K562 (cell line): ENCODE results near the gene CYP4B1. TPM values are rescaled to one million over a fixed set of nuclear protein-coding genes. Genes with fewer than 3 reads are reported as not detected.

ENCODE experiments used
- ATAC-seq: fragments of 200-7000 bp; cut with Tn5 transposase; 3 replicates; pipeline ENCODE4 v1.9.1; 2020; ENCODE audit warnings: moderate library complexity
- BruUV-seq: library from RNA; stranded (reverse); fragments of 400-500 nt; replicated peaks from 2 replicates; lab custom pipeline; 2021; lab: Mats Ljungman, UMichigan
- CTCF ChIA-PET: fragments of 300-600 bp; formaldehyde crosslinking; extraction: SDS; loops from one replicate; lab custom pipeline; 2021; ENCODE audit warnings: low intra/inter-chr PET ratio; lab: Yijun Ruan, JAX
- POLR2A ChIA-PET: fragments of 300-600, 350-650 bp; sonication (Branson Sonifier 250); formaldehyde crosslinking; extraction: SDS; loops from one replicate; lab custom pipeline; 2021; ENCODE audit warnings: antibody characterized with exemption, inconsistent platforms; lab: Yijun Ruan, JAX
- DNase-seq, 4 experiments: peaks; one replicate each; pipeline versions ENCODE4 v3.0.0 to v3.0.0-alpha.2; 2011 to 2018; ENCODE audit warnings: low spot score in 3 of 4, mixed read lengths in 3 of 4; ENCODE audit errors: extremely low read depth in 1 of 4
- FAIRE-seq: peaks from 2 replicates; lab custom pipeline; 2011; peaks lifted over from hg19 to GRCh38; lab: Jason Lieb, UNC
- H2AFZ ChIP-seq: 2 replicates; pipeline ENCODE4 v1.6.0; 2011; ENCODE audit warnings: low read depth, low read length, control low read depth, inconsistent platforms
- H3K27ac ChIP-seq: fragments of 200-600 bp; 3 replicates; pipeline ENCODE4 v1.8.0; 2011; ENCODE audit warnings: low read depth, mild to moderate bottlenecking, control low read depth, inconsistent platforms, low read length, moderate library complexity, mixed read lengths; ENCODE audit errors: extremely low read depth
- H3K27me3 ChIP-seq, 2 experiments: fragments of 300-600 bp in 1 of 2; 2 replicates in 1 of 2; 3 replicates in 1 of 2; pipeline versions ENCODE4 v1.6.0 to v1.8.0; 2011; ENCODE audit warnings: inconsistent platforms in 2 of 2, low read length in 2 of 2, mild to moderate bottlenecking in 1 of 2, mixed read lengths in 1 of 2, moderate library complexity in 1 of 2; ENCODE audit not compliant: control insufficient read depth in 2 of 2, insufficient read depth in 2 of 2
- H3K36me3 ChIP-seq: fragments of 300-600 bp; 3 replicates; pipeline ENCODE4 v1.8.0; 2011; ENCODE audit warnings: mild to moderate bottlenecking, low read length, inconsistent platforms; ENCODE audit not compliant: control insufficient read depth, insufficient read depth
- H3K4me1 ChIP-seq, 2 experiments: fragments of 200-600 bp in 1 of 2; replicated peaks in 1 of 2; 2 replicates in 1 of 2; 3 replicates in 1 of 2; pipeline versions ENCODE4 v1.5.1 to v1.8.0; 2011; ENCODE audit warnings: inconsistent platforms in 2 of 2, low read length in 2 of 2, mild to moderate bottlenecking in 1 of 2, mixed read lengths in 1 of 2, moderate library complexity in 1 of 2; ENCODE audit not compliant: control insufficient read depth in 2 of 2, insufficient read depth in 2 of 2
- H3K4me2 ChIP-seq: 2 replicates; pipeline ENCODE4 v1.6.1; 2011; ENCODE audit warnings: low read length, control low read depth, inconsistent platforms, mixed read lengths; ENCODE audit not compliant: insufficient read depth
- H3K4me3 ChIP-seq: fragments of 200-600 bp; sonication (generic), shearing (Covaris generic); 2 replicates; pipeline ENCODE4 v1.5.1; 2016; ENCODE audit warnings: control low read depth, inconsistent platforms
- H3K79me2 ChIP-seq: fragments of 200-600 bp; 3 replicates; pipeline ENCODE4 v1.8.0; 2011; ENCODE audit warnings: low read length, inconsistent platforms; ENCODE audit not compliant: control insufficient read depth, insufficient read depth
- H3K9ac ChIP-seq, 2 experiments: 2 replicates each; pipeline versions ENCODE4 v1.6.0 to v1.6.1; 2011; ENCODE audit warnings: low read depth in 2 of 2, low read length in 2 of 2, control low read depth in 1 of 2, inconsistent platforms in 1 of 2, mild to moderate bottlenecking in 1 of 2, mixed read lengths in 1 of 2; ENCODE audit not compliant: insufficient read depth in 1 of 2
- H3K9me1 ChIP-seq: one replicate; pipeline ENCODE4 v1.6.0; 2011; ENCODE audit warnings: inconsistent platforms, mild to moderate bottlenecking, low read length, moderate library complexity; ENCODE audit not compliant: control insufficient read depth, insufficient read depth
- H3K9me3 ChIP-seq: replicated peaks from 2 replicates; pipeline ENCODE4 v1.5.1; 2011; ENCODE audit warnings: low read depth, low read length, inconsistent platforms; ENCODE audit not compliant: control insufficient read depth, insufficient read depth
- H4K20me1 ChIP-seq: replicated peaks from 2 replicates; pipeline ENCODE4 v1.6.1; 2011; ENCODE audit warnings: low read length, inconsistent platforms, mixed read lengths; ENCODE audit not compliant: control insufficient read depth, insufficient read depth
- DIDO1 ChIP-seq: fragments of 450-650 bp; IDR thresholded peaks from 2 replicates; pipeline ENCODE4 v1.6.1; 2016; ENCODE audit warnings: low read depth, missing biosample characterization, missing genetic modification characterization
- FOXJ2 ChIP-seq: fragments of 200-800 bp; sonication (Bioruptor generic); IDR thresholded peaks from 2 replicates; pipeline ENCODE4 v1.6.1; 2016; ENCODE audit warnings: missing genetic modification characterization, missing compliant biosample characterization
- GTF3C2 ChIP-seq: IDR thresholded peaks from 3 replicates; pipeline ENCODE4 v1.6.1; 2011; ENCODE audit warnings: borderline replicate concordance, mild to moderate bottlenecking, moderate library complexity; ENCODE audit not compliant: insufficient read length; ENCODE audit errors: extremely low read depth
- HNRNPL ChIP-seq: fragments of 200-400 bp; formaldehyde crosslinking; IDR thresholded peaks from 2 replicates; pipeline ENCODE4 v1.6.1; 2017; ENCODE audit warnings: low read depth, mild to moderate bottlenecking, low read length
- HOMEZ ChIP-seq: fragments of 250-450 bp; sonication (Bioruptor Pico); IDR thresholded peaks from 2 replicates; pipeline ENCODE4 v1.4.0; 2020; ENCODE audit warnings: mild to moderate bottlenecking, moderate library complexity
- IRF2 ChIP-seq: sonication (generic); formaldehyde crosslinking; IDR thresholded peaks from 2 replicates; pipeline ENCODE4 v1.8.1; 2022; ENCODE audit warnings: mild to moderate bottlenecking, missing genetic modification reagents
- MTA2 ChIP-seq: fragments of 450-650 bp; IDR thresholded peaks from 2 replicates; pipeline ENCODE4 v1.6.1; 2016; ENCODE audit warnings: low read depth
- PCBP1 ChIP-seq: fragments of 200-400 bp; formaldehyde crosslinking; IDR thresholded peaks from 2 replicates; pipeline ENCODE4 v1.6.1; 2018; ENCODE audit warnings: mild to moderate bottlenecking, low read depth, low read length; ENCODE audit not compliant: poor library complexity, severe bottlenecking
- PHF21A ChIP-seq: fragments of 450-650 bp; IDR thresholded peaks from 2 replicates; pipeline ENCODE4 v1.6.1; 2017; ENCODE audit warnings: low read depth, borderline replicate concordance
- PRMT5 ChIP-seq: sonication (generic); formaldehyde crosslinking; IDR thresholded peaks from 2 replicates; pipeline ENCODE4 v1.5.0; 2020; ENCODE audit warnings: missing genetic modification reagents
- SRF ChIP-seq, 2 experiments: fragments of 250-450, 450-650 bp in 1 of 2; sonication (Bioruptor Pico) in 1 of 2; sonication (generic) in 1 of 2; formaldehyde crosslinking; IDR thresholded peaks; 2 replicates each; pipeline versions ENCODE4 v1.5.0 to v1.5.1; 2020 to 2022; ENCODE audit warnings: mild to moderate bottlenecking in 1 of 2, missing genetic modification reagents in 1 of 2
- SRSF7 ChIP-seq: fragments of 200-400 bp; formaldehyde crosslinking; optimal IDR thresholded peaks from 2 replicates; pipeline ENCODE3; 2017; ENCODE audit warnings: mild to moderate bottlenecking, low read depth, low read length
- TAF1 ChIP-seq: IDR thresholded peaks from 2 replicates; pipeline ENCODE4 v1.6.1; 2011; ENCODE audit warnings: mild to moderate bottlenecking, low read length, moderate library complexity; ENCODE audit not compliant: insufficient read depth, control insufficient read depth, severe bottlenecking; ENCODE audit errors: extremely low read depth
- ZFP30 ChIP-seq: fragments of 250-450 bp; sonication (Bioruptor Pico); IDR thresholded peaks from 2 replicates; pipeline ENCODE4 v1.8.0; 2022; ENCODE audit warnings: moderate library complexity, mild to moderate bottlenecking, inconsistent platforms, borderline replicate concordance
- ZNF311 ChIP-seq: fragments of 250-450 bp; sonication (Bioruptor Pico); IDR thresholded peaks from 2 replicates; pipeline ENCODE4 v1.4.0; 2020; ENCODE audit warnings: mild to moderate bottlenecking, moderate library complexity
- ZNF354B ChIP-seq: fragments of 250-450 bp; sonication (Bioruptor Pico); IDR thresholded peaks from 2 replicates; pipeline ENCODE4 v1.4.0; 2020
- ZNF707 ChIP-seq: fragments of 250-450 bp; sonication (Bioruptor Pico); conservative IDR thresholded peaks from 2 replicates; pipeline ENCODE4 v1.8.0; 2022; ENCODE audit warnings: inconsistent platforms, mild to moderate bottlenecking, moderate library complexity
- WGBS: fragments of 100-300 bp; shearing (Covaris generic); methylation state at CpG from one replicate; pipeline ENCODE4 v1.1.6; 2016; ENCODE audit warnings: low coverage, mixed read lengths; ENCODE audit not compliant: insufficient coverage; ENCODE audit errors: missing lambda C conversion rate; 5-methylcytosine and 5-hydroxymethylcytosine counted together
- in situ Hi-C: fragments of 300-500 bp; cut with MboI; formaldehyde crosslinking; loops from 4 replicates; pipeline ENCODE4 v1.15.0; 2018; ENCODE audit warnings: inconsistent platforms, mixed read lengths
- intact Hi-C: fragments of 100-400 bp; cut with micrococcal nuclease; formaldehyde crosslinking; loops from 2 replicates; pipeline ENCODE4 v1.14.2; 2022
- polyA plus RNA-seq, 8 experiments: library from polyadenylated mRNA; depleted of rRNA in 4 of 8; stranded (reverse) in 5 of 8; unstranded in 3 of 8; fragments of >200 nt; fragmentation: Nextera tagmentation in 2 of 8; fragmentation: Illumina TruSeq in 1 of 8; extraction: Ambion mirVana in 2 of 8; extraction: Trizol in 1 of 8; gene quantifications; 2 replicates each; pipeline versions ENCODE4 v1.2.1 to v1.2.3, GENCODE V29; 2011 to 2014; ENCODE audit warnings: inconsistent platforms in 1 of 8, missing spikeins in 1 of 8
- total RNA-seq, 7 experiments: library from RNA; depleted of rRNA in 6 of 7; stranded (reverse); fragments of >200 nt in 6 of 7; fragmentation: Illumina TruSeq in 2 of 7; extraction: Trizol in 2 of 7; gene quantifications; 2 replicates each; pipeline versions ENCODE4 v1.2.1 to v1.2.3, GENCODE V29; 2011 to 2021; ENCODE audit warnings: low replicate concordance in 1 of 7
- TF ChIP-seq, protein P1 (sequence below): fragments of 250-450 bp; sonication (Bioruptor Pico); IDR thresholded peaks from 2 replicates; pipeline ENCODE4 v1.9.0; 2021; ENCODE audit warnings: mild to moderate bottlenecking
- TF ChIP-seq, protein P2 (sequence below): fragments of 450-650 bp; IDR thresholded peaks from 2 replicates; pipeline ENCODE4 v1.6.1; 2016; ENCODE audit warnings: low read depth, mild to moderate bottlenecking, moderate library complexity

CYP4B1 gene
- total and polyA plus RNA-seq, 9 of the 15 experiments (the other 6 are each of a cell fraction or from before 2014, with no cell fraction given): 0.69 TPM; not detected in 8

DNA sequence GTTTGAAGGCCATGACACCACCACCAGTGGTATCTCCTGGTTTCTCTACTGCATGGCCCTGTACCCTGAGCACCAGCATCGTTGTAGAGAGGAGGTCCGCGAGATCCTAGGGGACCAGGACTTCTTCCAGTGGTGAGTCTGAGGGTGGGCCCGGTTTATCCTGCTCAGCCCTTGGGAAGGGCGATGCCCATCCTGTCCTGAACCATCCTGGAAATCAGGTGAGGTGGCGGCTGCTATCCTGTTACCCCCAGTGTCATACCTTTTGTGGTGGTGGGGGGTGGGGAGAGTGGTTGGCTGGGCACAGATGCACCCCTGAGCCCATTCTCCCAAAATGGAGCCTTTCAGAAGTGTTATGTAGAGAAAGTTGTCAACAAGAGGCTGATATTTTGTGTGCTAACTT lies 16.3 kb downstream of the CYP4B1 start:
- ChIA-PET POLR2A (interaction anchor here (1.2 kb wide), 1 partner anchor 17 kb away, joined by 4 read pairs; the partner anchor contains the start of gene CYP4B1), CTCF (no interaction called here)
- ATAC-seq (no peak), FAIRE-seq (no peak), DNase-seq (no peak)
- intact Hi-C loops: no loop called here
- no TSS peak for BruUV-seq
- Histone ChIP-seq H3K27me3 (peaks cover 2 to 22% of the 10 kb centered on the region in 2 experiments; a peak in 4 of 5 replicates), H3K9me1 (no peaks in the 10 kb centered on the region), H3K9me3 (no peaks in the 10 kb centered on the region), H2AFZ (no peak overlapping the region), H3K4me1 (no peaks in the 10 kb centered on the region), H3K9ac (no peak overlapping the region), H3K4me2 (no peak overlapping the region), H3K36me3 (no peaks in the 10 kb centered on the region), H3K79me2 (no peaks in the 10 kb centered on the region), H3K27ac (no peak overlapping the region), H3K4me3 (no peak overlapping the region), H4K20me1 (peaks cover 6% of the 10 kb centered on the region; the same call in 1 of the 2 replicates)
- 0% methylated on average over 6 of the region's 6 CpGs for WGBS
- in situ Hi-C loops: no loop called here
- TF ChIP-seq MTA2: no peak
- TF ChIP-seq, protein P1, sequence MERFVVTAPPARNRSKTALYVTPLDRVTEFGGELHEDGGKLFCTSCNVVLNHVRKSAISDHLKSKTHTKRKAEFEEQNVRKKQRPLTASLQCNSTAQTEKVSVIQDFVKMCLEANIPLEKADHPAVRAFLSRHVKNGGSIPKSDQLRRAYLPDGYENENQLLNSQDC (CRISPR knock-in tag): no peak
- TF ChIP-seq ZNF707 (CRISPR knock-in tag): no peak
- no peak for TF ChIP-seq IRF2
- no peak for TF ChIP-seq ZNF311 (CRISPR knock-in tag)
- TF ChIP-seq SRSF7: no peak
- TF ChIP-seq FOXJ2 (tag): no peak
- no peak for TF ChIP-seq PRMT5 (CRISPR knock-in tag)
- no peak for TF ChIP-seq ZNF354B (CRISPR knock-in tag)
- TF ChIP-seq, protein P2, sequence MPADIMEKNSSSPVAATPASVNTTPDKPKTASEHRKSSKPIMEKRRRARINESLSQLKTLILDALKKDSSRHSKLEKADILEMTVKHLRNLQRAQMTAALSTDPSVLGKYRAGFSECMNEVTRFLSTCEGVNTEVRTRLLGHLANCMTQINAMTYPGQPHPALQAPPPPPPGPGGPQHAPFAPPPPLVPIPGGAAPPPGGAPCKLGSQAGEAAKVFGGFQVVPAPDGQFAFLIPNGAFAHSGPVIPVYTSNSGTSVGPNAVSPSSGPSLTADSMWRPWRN: no peak
- TF ChIP-seq PHF21A: no peak
- TF ChIP-seq GTF3C2: no peak
- no peak for TF ChIP-seq HNRNPL
- no peak for TF ChIP-seq HOMEZ (CRISPR knock-in tag)
- no peak for TF ChIP-seq PCBP1
- no peak for TF ChIP-seq SRF (CRISPR knock-in tag; IDR thresholded peaks at IDR 0.05)
- TF ChIP-seq TAF1: no peak
- no peak for TF ChIP-seq DIDO1 (tag)
- no peak for TF ChIP-seq ZFP30 (CRISPR knock-in tag)
